Measurements from ENCODE around the gene PPP1R1B.
A peak's percentile ranks its signal among the peaks of the same experiment; 100 is the strongest.

Gene PPP1R1B

GRCh38 chr17:39635614-39636176, 8.9 kb downstream of the PPP1R1B start:
- DNase-seq = no peak

DNA sequence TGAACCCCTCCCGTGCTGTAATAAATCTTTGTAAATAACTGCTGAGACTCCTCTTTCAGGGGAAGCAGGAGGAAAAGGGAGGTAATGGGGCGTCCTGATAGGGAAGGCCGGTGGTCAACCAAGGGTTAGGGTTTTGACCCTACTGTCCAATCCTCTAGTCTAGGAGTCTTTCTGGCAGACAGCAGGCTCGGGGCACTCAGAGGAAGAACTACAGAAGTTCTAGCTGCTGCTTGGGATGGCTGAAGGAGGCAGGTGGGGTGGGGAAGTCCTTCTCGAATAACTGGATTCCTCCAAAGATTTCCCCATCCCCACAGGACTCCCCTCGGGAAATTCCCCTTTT, 9.8 kb downstream of the PPP1R1B start:
- DNase-seq = no peak

DNA sequence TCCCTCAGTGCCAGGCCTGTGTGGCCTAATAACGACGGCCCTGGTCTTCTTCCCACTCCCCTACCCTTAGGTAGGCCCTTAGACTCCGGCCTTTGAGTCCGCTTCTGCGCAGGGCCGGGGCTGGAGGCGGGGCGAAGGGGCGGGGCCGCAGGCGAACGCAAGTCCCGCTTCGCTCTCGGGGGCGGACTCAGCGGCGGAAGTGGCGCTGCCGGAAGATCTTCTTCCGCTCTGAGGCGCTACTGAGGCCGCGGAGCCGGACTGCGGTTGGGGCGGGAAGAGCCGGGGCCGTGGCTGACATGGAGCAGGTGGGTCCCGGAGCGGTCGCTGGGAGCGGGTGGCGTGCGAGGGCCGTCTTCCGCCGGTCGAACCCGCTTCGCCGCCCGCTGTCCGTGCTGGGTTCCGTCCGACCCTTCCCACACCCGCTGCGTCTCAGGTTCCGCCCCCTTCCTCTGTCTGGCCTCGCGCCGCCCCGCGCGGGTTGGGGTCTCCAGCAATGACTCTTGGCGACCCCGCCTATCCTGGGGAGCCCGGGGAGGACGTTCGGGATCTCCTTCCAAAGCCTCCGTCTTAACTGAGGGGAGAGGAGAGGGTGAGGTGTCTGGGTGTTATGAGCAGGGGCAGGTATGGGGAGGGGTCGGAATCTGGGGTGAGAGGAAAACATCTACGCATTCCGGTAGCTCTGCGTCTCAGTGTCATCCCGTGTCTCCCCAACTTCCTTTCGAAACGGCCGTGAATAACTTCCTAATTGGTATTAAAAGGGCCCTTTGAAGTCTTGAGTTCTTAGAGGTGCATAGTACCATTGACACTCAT, 10.4 kb downstream of the PPP1R1B start, which contains the start of gene STARD3:
TSS of gene STARD3 (plus strand) at position 218 of the 810 bp plus-strand sequence. CDS start 16,388 bp downstream, outside the sequence.
- DNase-seq = peak; percentile 94

DNA sequence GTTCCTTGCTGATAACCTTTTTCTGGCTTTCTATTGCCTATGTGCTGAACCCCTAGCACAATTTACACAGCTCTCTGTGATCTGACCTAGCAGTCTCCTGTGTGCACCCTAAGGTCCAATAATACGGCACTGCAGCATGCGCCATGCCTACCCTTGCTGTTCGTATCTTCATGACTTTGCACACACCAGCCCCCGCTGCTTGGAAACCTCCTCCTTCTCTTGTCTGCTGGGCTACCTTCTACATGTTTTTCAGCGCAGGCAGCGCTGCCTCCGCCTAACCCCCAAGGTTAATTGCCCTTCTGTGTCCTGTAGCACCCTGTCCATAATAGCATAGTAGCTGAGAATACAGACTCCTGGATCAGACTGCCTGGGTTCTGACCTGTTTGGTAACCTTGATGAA, 11.6 kb downstream of the PPP1R1B start:
- DNase-seq = no peak

DNA sequence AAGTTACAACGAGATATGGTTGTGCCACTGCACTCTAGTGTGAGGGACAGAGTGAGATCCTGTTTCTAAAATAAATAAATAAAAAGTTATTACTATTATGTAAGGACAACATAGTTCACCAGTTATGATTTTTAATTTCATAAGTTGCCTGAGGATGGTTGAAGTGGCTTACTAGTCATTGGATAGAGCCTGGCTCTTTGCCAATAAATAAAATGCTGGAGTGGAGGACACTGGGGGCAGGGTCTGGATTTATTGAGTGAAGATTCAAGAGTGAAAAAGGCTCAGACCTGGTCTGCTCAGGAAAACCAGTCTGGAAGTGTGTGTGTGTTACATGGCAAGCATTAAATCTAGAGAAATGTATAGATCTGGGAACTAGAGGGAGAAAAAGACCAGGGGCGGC, 12.3 kb downstream of the PPP1R1B start:
- no peak for DNase-seq

- no peak for DNase-seq
Measured at GRCh38 chr17:39639566-39640458, 13.1 kb downstream of the PPP1R1B start.

- no peak for DNase-seq
Measured at GRCh38 chr17:39640591-39641031, 13.9 kb downstream of the PPP1R1B start.

GRCh38 chr17:39641097-39641496, 14.3 kb downstream of the PPP1R1B start:
- DNase-seq = no peak

DNA sequence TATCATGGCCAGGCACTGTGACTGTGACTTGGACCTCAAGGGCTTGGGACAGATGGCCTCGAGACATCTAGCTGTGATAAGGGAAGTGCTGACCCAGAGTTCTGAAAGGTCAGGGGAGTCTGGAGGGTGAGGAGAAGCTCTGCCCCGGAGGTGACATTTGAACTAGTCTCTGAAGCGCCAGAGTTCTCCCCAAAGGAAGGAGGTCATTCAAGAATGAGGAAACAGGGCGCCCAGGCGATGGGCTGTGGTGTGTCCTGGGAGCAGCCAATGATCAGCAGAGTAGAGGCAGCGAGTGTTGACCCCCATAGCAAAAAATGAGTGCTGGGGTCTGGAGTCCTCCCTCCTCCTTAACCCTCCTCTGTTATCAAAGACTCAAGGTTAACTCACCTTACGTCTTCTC, 15.1 kb downstream of the PPP1R1B start:
- DNase-seq = no peak

DNA sequence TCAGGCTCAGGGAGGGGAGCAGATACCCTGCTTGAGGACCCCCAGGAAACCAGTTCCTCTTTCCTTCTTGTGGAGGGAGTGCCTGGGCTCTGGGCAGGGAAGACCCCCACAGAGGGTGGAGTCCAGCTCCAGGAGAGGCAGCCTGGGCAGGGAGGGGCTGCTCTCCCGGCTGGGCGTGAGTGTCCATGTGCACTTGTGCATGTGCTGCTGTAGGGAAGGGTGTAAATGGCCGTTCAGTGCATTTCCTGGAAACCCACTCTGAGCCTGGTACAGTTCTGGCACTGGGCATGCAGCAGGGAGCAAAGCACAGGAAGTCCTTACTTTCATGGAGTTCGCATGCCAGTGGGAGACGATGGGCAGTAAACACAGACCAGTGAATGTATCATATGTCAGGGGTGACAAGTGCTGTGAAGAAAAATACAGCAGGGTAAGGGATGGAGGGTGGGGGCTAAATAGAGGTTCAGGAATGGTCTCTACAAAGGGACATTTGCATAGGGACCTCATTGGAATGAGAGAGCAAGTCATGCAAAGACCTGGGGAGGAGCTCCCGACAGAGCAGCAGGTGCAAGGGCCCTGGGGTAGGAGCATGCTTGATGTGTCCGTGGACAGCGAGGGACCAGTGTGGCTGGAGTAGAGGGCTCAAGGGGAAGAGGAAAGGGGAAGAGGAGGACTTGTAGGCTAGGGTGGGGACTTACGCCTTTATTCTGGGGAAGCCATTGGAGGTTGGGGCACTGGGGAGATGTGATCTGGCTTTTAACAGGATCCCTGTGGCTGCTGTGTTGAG, 15.7 kb downstream of the PPP1R1B start:
- no peak for DNase-seq

GRCh38 chr17:39643271-39643670, 16.5 kb downstream of the PPP1R1B start:
- no peak for DNase-seq

DNA sequence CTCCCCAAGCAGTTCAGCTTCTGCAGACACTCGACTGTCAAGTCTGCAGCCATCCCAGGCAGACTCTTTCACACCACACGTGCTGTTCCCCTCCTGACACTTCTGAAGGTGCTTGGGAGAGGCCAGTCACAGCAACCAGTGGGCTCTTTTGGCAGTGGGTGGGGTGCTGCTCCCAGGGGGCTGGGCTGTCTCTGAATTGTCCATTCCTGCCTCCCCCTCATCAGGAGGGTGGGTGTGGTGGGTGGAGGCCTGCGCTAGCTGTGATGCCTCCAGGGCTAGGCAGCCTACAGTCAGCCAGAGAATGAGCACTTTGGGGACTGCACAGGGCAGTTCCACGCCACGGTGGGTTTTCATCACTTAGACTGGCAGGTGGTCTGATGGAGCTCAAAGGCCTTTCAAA, 20.5 kb downstream of the PPP1R1B start:
- DNase-seq = no peak

GRCh38 chr17:39648616-39649366, 22.0 kb downstream of the PPP1R1B start:
- no peak for DNase-seq

DNA sequence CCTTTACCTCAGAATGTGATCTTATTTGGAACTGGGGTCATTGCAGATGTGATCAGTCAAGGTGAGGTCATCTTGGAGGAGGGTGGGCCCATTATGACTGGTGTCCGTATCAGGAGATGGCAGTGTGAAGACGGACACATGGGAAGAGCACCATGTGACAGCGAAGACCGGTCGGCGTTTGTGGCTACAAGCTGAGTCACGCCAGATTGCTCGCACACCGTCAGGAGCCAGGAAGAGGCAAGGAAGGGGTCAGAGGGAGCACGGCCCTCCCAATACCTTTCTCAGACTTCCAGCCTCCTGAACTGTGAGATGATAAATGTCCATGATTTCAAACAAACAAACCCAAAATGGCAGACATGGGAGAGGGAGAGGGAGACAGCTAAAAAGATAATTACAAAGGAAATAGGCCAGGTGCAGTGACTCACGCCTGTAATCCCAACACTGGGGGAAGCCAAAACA, 23.4 kb downstream of the PPP1R1B start:
- no peak for DNase-seq

GRCh38 chr17:39651923-39652586, 25.3 kb downstream of the PPP1R1B start:
- no peak for DNase-seq

- no peak for DNase-seq
Measured at GRCh38 chr17:39652587-39653315, 26.0 kb downstream of the PPP1R1B start.

GRCh38 chr17:39653316-39653661, 26.5 kb downstream of the PPP1R1B start:
- DNase-seq = no peak

DNA sequence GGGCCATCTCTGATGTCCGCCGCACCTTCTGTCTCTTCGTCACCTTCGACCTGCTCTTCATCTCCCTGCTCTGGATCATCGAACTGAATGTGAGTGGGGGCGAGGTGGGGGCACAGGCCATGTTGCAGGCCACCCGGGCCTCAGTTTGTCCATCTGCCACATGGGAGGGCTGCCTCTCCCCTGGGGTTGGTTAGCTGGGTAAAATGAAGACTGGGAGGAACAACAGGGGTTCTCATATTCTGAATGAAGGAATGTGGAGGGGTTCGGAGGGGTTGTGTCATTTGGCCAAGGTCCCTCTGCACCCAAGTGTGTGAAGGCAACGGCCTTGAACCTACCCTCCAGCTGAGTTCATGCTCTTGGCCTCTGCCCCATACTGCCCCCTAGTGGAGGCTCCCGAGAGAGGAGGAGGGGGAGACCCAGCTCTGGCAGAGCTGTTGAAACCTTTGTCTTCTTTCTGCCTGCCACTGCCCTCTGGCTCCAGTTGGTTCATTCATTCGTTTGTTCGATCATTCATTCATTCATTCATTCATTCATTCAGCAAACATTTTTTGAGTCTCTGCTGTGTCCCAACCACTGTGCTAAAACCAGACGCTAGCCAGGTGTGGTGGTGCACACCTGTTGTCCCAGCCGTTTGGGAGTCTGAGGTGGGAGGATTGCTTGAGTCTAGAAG, 27.0 kb downstream of the PPP1R1B start:
- DNase-seq = peak; percentile 83

- DNase-seq = no peak
Measured at GRCh38 chr17:39655105-39655504, 28.4 kb downstream of the PPP1R1B start.

DNA sequence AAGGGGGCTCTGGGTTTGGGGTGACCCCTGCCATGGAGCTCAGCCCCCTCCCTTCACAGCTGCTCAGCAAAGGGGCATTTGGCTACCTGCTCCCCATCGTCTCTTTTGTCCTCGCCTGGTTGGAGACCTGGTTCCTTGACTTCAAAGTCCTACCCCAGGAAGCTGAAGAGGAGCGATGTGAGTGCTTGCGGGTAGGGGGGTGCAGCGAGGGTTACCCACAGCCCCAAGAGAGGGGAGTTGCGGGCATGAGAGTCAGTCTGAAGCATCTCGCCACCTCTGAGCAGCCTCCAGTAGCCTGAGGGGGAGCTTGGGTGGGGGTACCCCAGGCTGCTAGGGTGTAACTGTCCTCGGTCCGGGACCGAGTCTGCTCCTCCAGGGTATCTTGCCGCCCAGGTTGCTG, 31.6 kb downstream of the PPP1R1B start:
- no peak for DNase-seq

Measured in activated CD4-positive, alpha-beta T cell treated with anti-CD3 and anti-CD28 coated beads, Interleukin-10, Interleukin-2, amounts not matched to agents 100 ng/mL and 50 ng/mL, durations not matched to agents 16 hours and 8 hours (primary cell).